Activated CD8-positive, alpha-beta T cell treated with anti-CD3 and anti-CD28 coated beads for 36 hours (primary cell): ENCODE results near the gene ODF2L. TPM values are rescaled to one million over a fixed set of nuclear protein-coding genes. Genes with fewer than 3 reads are reported as not detected.

Experiments used
- ATAC-seq: fragments of 200-7000 bp; cut with Tn5 transposase; one replicate; pipeline ENCODE4 v1.10.0; 2021; ENCODE audit warnings: mild to moderate bottlenecking, moderate library complexity
- CTCF ChIA-PET: fragments of 350-600 bp; sonication (Branson Sonifier 250); formaldehyde crosslinking; loops from one replicate; lab custom pipeline; 2021; ENCODE audit warnings: antibody characterized with exemption; lab: Charles Lee
- POLR2A ChIA-PET: fragments of 350-600 bp; sonication (Branson Sonifier 250); formaldehyde crosslinking; loops from one replicate; lab custom pipeline; 2021; ENCODE audit warnings: antibody characterized with exemption; lab: Charles Lee
- DNase-seq: peaks from one replicate; pipeline ENCODE4 v3.0.0-alpha.2; 2020
- H3K27ac Mint-ChIP-seq: one replicate; pipeline ENCODE4 v1.8.0; 2021; ENCODE audit warnings: mild to moderate bottlenecking, mixed read lengths
- H3K27me3 Mint-ChIP-seq: one replicate; pipeline ENCODE4 v1.8.0; 2021; ENCODE audit warnings: mixed read lengths
- H3K36me3 Mint-ChIP-seq: one replicate; pipeline ENCODE4 v1.8.0; 2021; ENCODE audit warnings: low read depth, mixed read lengths
- H3K4me1 Mint-ChIP-seq: one replicate; pipeline ENCODE4 v1.8.0; 2021; ENCODE audit warnings: low read depth, mixed read lengths
- H3K4me3 Mint-ChIP-seq: one replicate; pipeline ENCODE4 v1.8.0; 2021; ENCODE audit warnings: mild to moderate bottlenecking, moderate library complexity, mixed read lengths
- H3K9me3 Mint-ChIP-seq: one replicate; pipeline ENCODE4 v1.8.0; 2021; ENCODE audit warnings: mixed read lengths
- intact Hi-C: fragments of 100-400 bp; cut with micrococcal nuclease; formaldehyde crosslinking; loops from one replicate; pipeline ENCODE4 v1.10.0; 2022
- total RNA-seq, 2 experiments: library from RNA; stranded (reverse); gene quantifications; one replicate each; pipeline ENCODE4 v1.2.3, GENCODE V29; 2021
- TF ChIP-seq, protein P1 (sequence below): fragments of 200-600 bp; IDR thresholded peaks from one replicate; pipeline ENCODE4 v1.8.0; 2022; ENCODE audit warnings: antibody characterized with exemption, mild to moderate bottlenecking

ODF2L gene
- total RNA-seq, 2 experiments from 2014 or later: 21.7 to 23.8 TPM

DNA sequence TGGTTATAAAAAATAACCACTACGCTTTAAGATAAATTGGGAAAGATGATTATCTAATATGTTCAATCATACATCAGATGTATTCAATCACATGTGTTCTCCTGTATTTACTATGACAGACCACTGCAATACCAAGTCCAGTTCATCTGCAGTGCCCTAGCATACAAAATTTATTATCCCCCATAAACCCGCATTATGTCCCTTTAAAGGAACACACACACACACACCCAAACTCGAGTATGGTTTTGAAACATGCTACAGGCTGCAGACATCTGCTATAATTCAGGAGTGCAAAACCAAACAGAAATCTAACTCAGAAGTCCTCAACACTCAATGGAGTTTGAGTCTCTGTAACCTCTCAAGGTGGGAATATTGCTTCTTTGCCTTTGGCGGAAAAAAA, 14.9 kb downstream of the ODF2L start:
- intact Hi-C loops: no loop called here
- H3K4me3 Mint-ChIP-seq: no peak overlapping the region

DNA sequence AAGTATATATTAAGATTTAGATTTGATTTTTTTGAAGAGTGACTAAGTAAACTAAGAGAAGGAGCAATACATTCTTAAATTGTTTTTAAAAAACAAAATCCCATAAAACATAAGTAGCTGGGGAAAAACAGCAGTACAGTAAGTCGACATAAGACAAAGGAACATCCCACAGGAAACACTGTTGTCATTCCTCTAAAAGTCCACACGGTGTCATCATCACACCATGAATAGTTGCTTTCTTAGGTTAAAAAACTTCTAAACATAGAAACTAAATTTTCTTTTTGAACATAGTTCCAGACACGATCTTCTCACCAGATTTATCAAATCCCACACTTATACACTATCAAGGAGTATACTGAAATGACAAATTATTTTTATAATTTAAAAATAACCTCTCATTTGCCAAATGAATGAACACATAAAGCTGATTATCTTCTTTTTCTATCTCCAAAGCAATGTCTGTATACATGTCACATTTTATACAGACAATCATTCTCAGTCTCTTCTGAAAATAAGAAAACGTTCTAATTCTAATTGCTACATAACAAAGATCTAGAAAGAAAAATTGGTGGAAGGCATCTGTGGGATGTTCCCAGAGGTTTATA, 15.8 kb downstream of the ODF2L start:
- Mint-ChIP-seq H3K36me3 (peaks cover 27% of the 10 kb centered on the region), H3K9me3 (peaks cover 10% of the 10 kb centered on the region), H3K4me3 (no peak overlapping the region), H3K4me1 (peaks cover 8% of the 10 kb centered on the region), H3K27me3 (no peaks in the 10 kb centered on the region), H3K27ac (no peak overlapping the region)
- ChIA-PET CTCF (interaction anchor here (0.6 to 2.7 kb wide), 33 partner anchors 9 to 374 kb away, joined by 3 to 47 read pairs (median 4); partner anchors contain the start of genes ODF2L and SH3GLB1), POLR2A (no interaction called here)
- intact Hi-C loops: loop anchor here (1.0 kb wide), 1 partner anchor 122 kb away; no protein-coding TSS in a partner anchor
- ATAC-seq: peak; percentile 68
- TF ChIP-seq, protein P1, sequence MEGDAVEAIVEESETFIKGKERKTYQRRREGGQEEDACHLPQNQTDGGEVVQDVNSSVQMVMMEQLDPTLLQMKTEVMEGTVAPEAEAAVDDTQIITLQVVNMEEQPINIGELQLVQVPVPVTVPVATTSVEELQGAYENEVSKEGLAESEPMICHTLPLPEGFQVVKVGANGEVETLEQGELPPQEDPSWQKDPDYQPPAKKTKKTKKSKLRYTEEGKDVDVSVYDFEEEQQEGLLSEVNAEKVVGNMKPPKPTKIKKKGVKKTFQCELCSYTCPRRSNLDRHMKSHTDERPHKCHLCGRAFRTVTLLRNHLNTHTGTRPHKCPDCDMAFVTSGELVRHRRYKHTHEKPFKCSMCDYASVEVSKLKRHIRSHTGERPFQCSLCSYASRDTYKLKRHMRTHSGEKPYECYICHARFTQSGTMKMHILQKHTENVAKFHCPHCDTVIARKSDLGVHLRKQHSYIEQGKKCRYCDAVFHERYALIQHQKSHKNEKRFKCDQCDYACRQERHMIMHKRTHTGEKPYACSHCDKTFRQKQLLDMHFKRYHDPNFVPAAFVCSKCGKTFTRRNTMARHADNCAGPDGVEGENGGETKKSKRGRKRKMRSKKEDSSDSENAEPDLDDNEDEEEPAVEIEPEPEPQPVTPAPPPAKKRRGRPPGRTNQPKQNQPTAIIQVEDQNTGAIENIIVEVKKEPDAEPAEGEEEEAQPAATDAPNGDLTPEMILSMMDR: peak; percentile 81
- DNase-seq: peak; percentile 10

More for the DNA sequence above, 14.9 kb downstream of the ODF2L start:
- TF ChIP-seq, protein P1: no peak
- ChIA-PET CTCF (no interaction called here), POLR2A (no interaction called here)
- no peaks in the 10 kb centered on the region for H3K27me3 Mint-ChIP-seq
- H3K27ac Mint-ChIP-seq: no peak overlapping the region
- no peak for ATAC-seq
- no peak for DNase-seq
- H3K36me3 Mint-ChIP-seq: peaks cover 26% of the 10 kb centered on the region
- peaks cover 10% of the 10 kb centered on the region for H3K9me3 Mint-ChIP-seq
- H3K4me1 Mint-ChIP-seq: peaks cover 8% of the 10 kb centered on the region

DNA sequence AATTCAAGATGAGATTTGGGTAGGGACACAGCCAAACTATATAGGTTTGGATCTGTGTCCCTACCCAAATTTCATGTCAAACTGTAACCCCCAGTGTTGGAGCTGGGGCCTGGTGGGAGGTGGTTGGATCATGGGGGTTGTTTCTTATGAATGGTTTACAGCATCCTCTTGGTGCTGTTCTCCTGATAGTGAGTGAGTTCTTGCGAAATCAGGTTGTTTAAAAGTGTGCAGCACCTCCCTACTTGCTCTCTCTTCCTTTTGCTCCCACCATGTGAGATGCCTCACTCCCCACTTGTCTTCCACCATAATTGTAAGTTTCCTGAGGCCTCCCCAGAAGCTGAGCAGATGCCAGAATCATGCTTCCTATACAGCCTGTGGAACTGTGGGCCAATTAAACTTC, 17.3 kb downstream of the ODF2L start:
- peaks cover 8% of the 10 kb centered on the region for H3K4me1 Mint-ChIP-seq

DNA sequence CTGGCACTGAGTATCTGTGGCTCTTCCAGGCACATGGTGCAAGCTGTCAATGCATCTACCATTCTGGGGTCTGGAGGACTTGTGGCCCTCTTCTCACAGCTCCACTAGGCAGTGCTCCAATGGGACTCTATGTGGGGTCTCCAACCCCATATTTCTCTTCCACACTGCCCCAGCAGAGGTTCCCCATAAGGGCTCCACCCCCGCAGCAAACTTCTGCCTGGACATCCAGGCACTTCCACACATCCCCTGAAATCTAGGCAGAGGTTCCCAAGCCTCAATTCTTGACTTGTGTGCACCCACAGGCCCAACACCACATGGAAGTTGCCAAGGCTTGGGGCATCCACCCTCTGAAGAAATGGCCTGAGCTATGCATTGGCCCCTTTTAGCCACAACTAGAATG, 18.8 kb downstream of the ODF2L start:
- ChIA-PET POLR2A (no interaction called here), CTCF (no interaction called here)
- H3K36me3 Mint-ChIP-seq: peaks cover 33% of the 10 kb centered on the region
- DNase-seq (no peak), ATAC-seq (no peak)
- TF ChIP-seq, protein P1: no peak
- H3K4me3 Mint-ChIP-seq: no peak overlapping the region
- intact Hi-C loops: no loop called here
- H3K9me3 Mint-ChIP-seq: peaks cover 10% of the 10 kb centered on the region
- H3K27ac Mint-ChIP-seq: no peak overlapping the region
- H3K27me3 Mint-ChIP-seq: no peaks in the 10 kb centered on the region
- peaks cover 5% of the 10 kb centered on the region for H3K4me1 Mint-ChIP-seq

More for the DNA sequence above, 17.3 kb downstream of the ODF2L start:
- peaks cover 30% of the 10 kb centered on the region for H3K36me3 Mint-ChIP-seq
- no peak overlapping the region for H3K27ac Mint-ChIP-seq
- H3K4me3 Mint-ChIP-seq: no peak overlapping the region
- intact Hi-C loops: no loop called here
- ChIA-PET POLR2A (no interaction called here), CTCF (interaction anchor here (1.4 to 2.7 kb wide), 6 partner anchors 13 to 325 kb away, joined by 3 to 47 read pairs (median 10); partner anchors contain the start of gene SH3GLB1)
- no peaks in the 10 kb centered on the region for H3K27me3 Mint-ChIP-seq
- no peak for ATAC-seq
- TF ChIP-seq, protein P1: no peak
- peaks cover 10% of the 10 kb centered on the region for H3K9me3 Mint-ChIP-seq
- no peak for DNase-seq

DNA sequence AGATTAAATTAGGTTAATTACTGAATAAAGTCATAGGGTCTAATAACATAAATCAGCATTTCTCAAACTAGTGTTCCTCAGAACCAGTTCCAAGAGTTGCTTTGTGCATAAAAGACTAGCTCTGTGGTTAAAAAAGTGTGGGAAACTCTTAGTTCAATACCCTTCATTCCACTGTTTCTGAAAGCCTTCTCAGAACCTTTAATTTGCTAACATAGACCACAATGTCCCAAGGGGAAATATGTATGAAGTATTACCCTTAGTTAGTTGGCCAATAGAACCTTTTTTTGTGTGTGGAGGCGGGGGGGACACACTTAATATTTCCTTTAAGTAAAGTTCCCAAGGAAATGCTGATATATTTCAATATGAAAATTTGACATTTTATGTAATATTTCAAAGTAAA, 20.4 kb downstream of the ODF2L start:
- H3K9me3 Mint-ChIP-seq: peaks cover 10% of the 10 kb centered on the region
- POLR2A ChIA-PET: no interaction called here
- H3K27me3 Mint-ChIP-seq: no peaks in the 10 kb centered on the region
- ATAC-seq (no peak), DNase-seq (no peak)
- peaks cover 34% of the 10 kb centered on the region for H3K36me3 Mint-ChIP-seq
- CTCF ChIA-PET: interaction anchor here (0.9 kb wide), 1 partner anchor 99 kb away, joined by 3 read pairs; no protein-coding TSS in a partner anchor
- no peak overlapping the region for H3K27ac Mint-ChIP-seq
- H3K4me1 Mint-ChIP-seq: peaks cover 6% of the 10 kb centered on the region
- intact Hi-C loops: no loop called here
- no peak overlapping the region for H3K4me3 Mint-ChIP-seq
- TF ChIP-seq, protein P1: no peak
